ENCODE data around the gene FBXL12. TPM values are rescaled to one million over a fixed set of nuclear protein-coding genes. Genes with fewer than 3 reads are reported as not detected.

The FBXL12 gene
- total RNA-seq, 2 donors from 2014 or later: 17.6 to 50.6 TPM

DNA sequence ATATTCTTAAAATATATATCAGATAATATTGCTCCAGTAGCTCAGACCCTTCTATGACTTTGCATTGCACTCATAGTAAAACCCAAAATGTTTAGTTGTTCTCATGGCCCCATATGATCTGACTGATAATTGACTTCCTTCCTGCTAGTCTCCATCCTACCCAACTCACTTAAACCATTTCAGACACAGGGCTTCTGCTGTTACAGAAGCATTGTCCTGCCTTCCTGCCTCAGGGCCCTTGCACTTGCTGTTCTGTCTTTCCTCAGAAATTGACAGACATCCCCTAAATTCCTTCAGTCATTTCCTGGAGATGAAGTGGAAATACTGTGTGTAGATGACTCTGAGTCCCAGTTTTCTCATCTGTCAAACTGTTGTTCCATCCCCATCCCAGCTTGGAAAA, 19.7 kb downstream of the FBXL12 start:
- TF ChIP-seq POLR2A (IDR thresholded peaks at IDR 0.05): no peak
- Histone ChIP-seq H3K27ac (no peak overlapping the region), H3K4me1 (replicated peaks) (no peaks in the 10 kb centered on the region), H3K9me3 (no peaks in the 10 kb centered on the region), H3K27me3 (replicated peaks; ENCODE audit: insufficient read depth) (no peaks in the 10 kb centered on the region), H3K4me3 (no peak overlapping the region), H3K36me3 (no peaks in the 10 kb centered on the region)
- DNase-seq (ENCODE audit: low spot score): no peak
- intact Hi-C loops (cut with DNase I): loop anchor here (10.0 kb wide), 2 partner anchors 364 to 654 kb away; partner anchors contain the start of genes ZNF266 and ZNF317

GRCh38 chr19:9797871-9798270, 21.0 kb downstream of the FBXL12 start:
- TF ChIP-seq CTCF (IDR thresholded peaks at IDR 0.05): no peak
- no peak for TF ChIP-seq POLR2A (IDR thresholded peaks at IDR 0.05)
- TF ChIP-seq POLR2AphosphoS5 (IDR thresholded peaks at IDR 0.05): no peak
- Histone ChIP-seq H3K36me3 (no peaks in the 10 kb centered on the region), H3K27me3 (replicated peaks; ENCODE audit: insufficient read depth) (no peaks in the 10 kb centered on the region), H3K9me3 (no peaks in the 10 kb centered on the region), H3K27ac (no peak overlapping the region), H3K4me1 (replicated peaks) (no peaks in the 10 kb centered on the region), H3K4me3 (no peak overlapping the region)
- intact Hi-C loops (cut with DNase I): loop anchor here (2.0 to 10.0 kb wide), 3 partner anchors 363 to 653 kb away; partner anchors contain the start of genes ZNF266 and ZNF317
- 80% methylated on average over 5 of the region's 5 CpGs for WGBS
- DNase-seq (ENCODE audit: low spot score): no peak

- intact Hi-C loops (cut with DNase I): loop anchor here (2.0 to 10.0 kb wide), 3 partner anchors 361 to 651 kb away; partner anchors contain the start of genes ZNF266 and ZNF317
- 60% methylated on average over 6 of the region's 6 CpGs for WGBS
- TF ChIP-seq POLR2A (IDR thresholded peaks at IDR 0.05) (no peak), POLR2AphosphoS5 (IDR thresholded peaks at IDR 0.05) (peak; percentile 77), CTCF (IDR thresholded peaks at IDR 0.05) (peak; percentile 44 to 89 (median 82))
Measured at GRCh38 chr19:9796113-9796773, 22.6 kb downstream of the FBXL12 start.

DNA sequence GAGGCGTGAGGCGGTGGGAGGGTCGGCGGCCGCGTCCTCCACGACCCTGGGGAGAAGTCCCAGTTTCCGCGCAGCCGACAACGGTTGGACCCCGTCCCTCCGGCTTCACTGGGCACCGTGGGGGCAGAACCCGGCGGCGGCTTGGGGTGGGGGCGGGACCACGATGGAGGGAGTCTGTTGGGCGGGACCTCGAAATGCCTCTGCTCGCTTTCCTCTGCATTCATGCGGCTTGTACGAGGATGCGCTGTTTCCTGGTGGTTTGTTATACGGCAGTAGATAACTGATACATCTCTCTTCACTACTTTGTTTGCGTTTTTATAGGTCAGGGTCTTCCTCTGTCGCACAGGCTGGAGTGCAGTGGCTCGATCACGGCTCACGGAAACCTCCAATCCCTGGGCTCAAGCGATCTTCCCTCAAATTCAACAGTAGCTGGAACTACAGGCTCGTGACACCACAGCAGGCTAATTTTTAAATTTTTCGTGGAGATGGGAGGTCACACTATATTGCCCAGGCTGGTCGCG, 25.7 kb downstream of the FBXL12 start:
- H3K27me3 ChIP-seq (replicated peaks; ENCODE audit: insufficient read depth): no peaks in the 10 kb centered on the region
- TF ChIP-seq POLR2AphosphoS5 (IDR thresholded peaks at IDR 0.05) (no peak), CTCF (IDR thresholded peaks at IDR 0.05) (no peak), POLR2A (IDR thresholded peaks at IDR 0.05) (no peak)

More at GRCh38 chr19:9796113-9796773, 22.6 kb downstream of the FBXL12 start:
- DNase-seq (ENCODE audit: low spot score): peak; percentile 81
- H3K4me1 ChIP-seq (replicated peaks): no peaks in the 10 kb centered on the region
- H3K36me3 ChIP-seq: no peaks in the 10 kb centered on the region
- H3K27ac ChIP-seq: peak overlapping the region in 1 of 2 donors; percentile 29
- no peaks in the 10 kb centered on the region for H3K27me3 ChIP-seq (replicated peaks; ENCODE audit: insufficient read depth)
- no peak overlapping the region for H3K4me3 ChIP-seq
- no peaks in the 10 kb centered on the region for H3K9me3 ChIP-seq

GRCh38 chr19:9792206-9793070, 26.4 kb downstream of the FBXL12 start:
- H3K9me3 ChIP-seq: no peaks in the 10 kb centered on the region
- WGBS: 2% methylated on average over 60 of the region's 70 CpGs
- intact Hi-C loops (cut with DNase I): loop anchor here (2.0 to 10.0 kb wide), 4 partner anchors 208 to 648 kb away; partner anchors contain the start of genes ZNF121, ZNF266, ZNF317 and ZNF559
- DNase-seq (ENCODE audit: low spot score): peak; percentile 96
- peak overlapping the region; percentile 94 to 98 for H3K27ac ChIP-seq
- peak; percentile 38 for TF ChIP-seq POLR2A (IDR thresholded peaks at IDR 0.05)
- peak in 1 of 4 experiments; percentile 3 for TF ChIP-seq CTCF (IDR thresholded peaks at IDR 0.05)
- peak; percentile 32 for TF ChIP-seq POLR2AphosphoS5 (IDR thresholded peaks at IDR 0.05)
- H3K36me3 ChIP-seq: no peaks in the 10 kb centered on the region
- H3K27me3 ChIP-seq (replicated peaks; ENCODE audit: insufficient read depth): no peaks in the 10 kb centered on the region
- H3K4me3 ChIP-seq: peak overlapping the region; percentile 44 to 79
- H3K4me1 ChIP-seq (replicated peaks): no peaks in the 10 kb centered on the region

More for the DNA sequence above, 25.7 kb downstream of the FBXL12 start:
- DNase-seq (ENCODE audit: low spot score): no peak
- WGBS: 21% methylated on average over 33 of the region's 36 CpGs
- Histone ChIP-seq H3K4me3 (peak overlapping the region; percentile 44 to 79), H3K9me3 (no peaks in the 10 kb centered on the region), H3K36me3 (no peaks in the 10 kb centered on the region), H3K27ac (peak overlapping the region; percentile 94 to 98), H3K4me1 (replicated peaks) (no peaks in the 10 kb centered on the region)
- intact Hi-C loops (cut with DNase I): loop anchor here (2.0 to 10.0 kb wide), 4 partner anchors 208 to 648 kb away; partner anchors contain the start of genes ZNF121, ZNF266, ZNF317 and ZNF559

All from prostate gland (tissue), 2 donors.